H9 (cell line): ENCODE measurements around the gene PRTFDC1. TPM values are rescaled to one million over a fixed set of nuclear protein-coding genes. Genes with fewer than 3 reads are reported as not detected.

ENCODE experiments used
- DNase-seq: peaks from one replicate; pipeline ENCODE4 v3.0.0-alpha.2; 2017
- H2AFZ ChIP-seq: one replicate; pipeline ENCODE4 v1.6.1; 2013; ENCODE audit warnings: mild to moderate bottlenecking, low read length, control low read depth, moderate library complexity
- H2AK5ac ChIP-seq: 2 replicates; pipeline ENCODE4 v1.6.1; 2013; ENCODE audit warnings: low read length, control low read depth, mixed read lengths; ENCODE audit not compliant: insufficient read length
- H2BK120ac ChIP-seq: one replicate; pipeline ENCODE4 v1.6.1; 2013; ENCODE audit warnings: low read depth, mild to moderate bottlenecking, low read length, control low read depth, inconsistent platforms; ENCODE audit not compliant: poor library complexity, severe bottlenecking
- H2BK12ac ChIP-seq: 2 replicates; pipeline ENCODE4 v1.6.1; 2013; ENCODE audit warnings: low read length, control low read depth, mixed read lengths, low read depth; ENCODE audit not compliant: insufficient read length
- H2BK15ac ChIP-seq: 2 replicates; pipeline ENCODE4 v1.6.1; 2013; ENCODE audit warnings: low read depth, low read length, control low read depth
- H2BK20ac ChIP-seq: one replicate; pipeline ENCODE4 v1.6.1; 2013; ENCODE audit warnings: low read depth, mild to moderate bottlenecking, low read length, control low read depth, inconsistent platforms; ENCODE audit not compliant: poor library complexity, severe bottlenecking
- H2BK5ac ChIP-seq: 2 replicates; pipeline ENCODE4 v1.6.1; 2013; ENCODE audit warnings: low read length, control low read depth, mixed read lengths; ENCODE audit not compliant: insufficient read length
- H3K14ac ChIP-seq: 2 replicates; pipeline ENCODE4 v1.6.1; 2013; ENCODE audit warnings: low read length, control low read depth; ENCODE audit not compliant: insufficient read depth
- H3K18ac ChIP-seq: 2 replicates; pipeline ENCODE4 v1.6.1; 2013; ENCODE audit warnings: low read depth, mild to moderate bottlenecking, mixed read lengths, low read length, control low read depth; ENCODE audit not compliant: insufficient read length
- H3K23ac ChIP-seq: 2 replicates; pipeline ENCODE4 v1.6.1; 2013; ENCODE audit warnings: low read length, control low read depth, mixed read lengths, low read depth; ENCODE audit not compliant: insufficient read length
- H3K23me2 ChIP-seq: 2 replicates; pipeline ENCODE4 v1.6.1; 2013; ENCODE audit warnings: low read depth, mild to moderate bottlenecking, mixed read lengths, low read length, control low read depth; ENCODE audit not compliant: insufficient read length, poor library complexity, severe bottlenecking
- H3K27ac ChIP-seq: 2 replicates; pipeline ENCODE4 v1.5.1; 2013; ENCODE audit warnings: low read length, control low read depth, mixed read lengths, low read depth; ENCODE audit not compliant: insufficient read length
- H3K27me3 ChIP-seq: 2 replicates; pipeline ENCODE4 v1.6.1; 2013; ENCODE audit warnings: low read length, control low read depth, inconsistent platforms; ENCODE audit not compliant: insufficient read depth
- H3K4ac ChIP-seq: 2 replicates; pipeline ENCODE4 v1.6.1; 2013; ENCODE audit warnings: low read depth, mild to moderate bottlenecking, control low read depth, inconsistent platforms, low read length, moderate library complexity
- H3K4me1 ChIP-seq: 2 replicates; pipeline ENCODE4 v1.6.1; 2013; ENCODE audit warnings: low read length, control low read depth, inconsistent platforms; ENCODE audit not compliant: insufficient read depth
- H3K4me2 ChIP-seq: 2 replicates; pipeline ENCODE4 v1.6.1; 2013; ENCODE audit warnings: low read length, control low read depth, mixed read lengths; ENCODE audit not compliant: insufficient read length, insufficient read depth
- H3K56ac ChIP-seq: 2 replicates; pipeline ENCODE4 v1.6.1; 2013; ENCODE audit warnings: low read depth, mild to moderate bottlenecking, mixed read lengths, low read length, control low read depth; ENCODE audit not compliant: insufficient read length
- H3K79me1 ChIP-seq: 2 replicates; pipeline ENCODE4 v1.6.1; 2013; ENCODE audit warnings: low read depth, mild to moderate bottlenecking, moderate library complexity, low read length, control low read depth, inconsistent platforms; ENCODE audit not compliant: insufficient read depth, poor library complexity, severe bottlenecking
- H3K79me2 ChIP-seq: 2 replicates; pipeline ENCODE4 v1.6.1; 2013; ENCODE audit warnings: low read length, control low read depth, inconsistent platforms; ENCODE audit not compliant: insufficient read depth
- H3K9ac ChIP-seq: 2 replicates; pipeline ENCODE4 v1.6.1; 2013; ENCODE audit warnings: low read length, control low read depth, mixed read lengths; ENCODE audit not compliant: insufficient read length; ENCODE audit errors: extremely low read depth
- H3K9me3 ChIP-seq: one replicate; pipeline ENCODE4 v1.6.1; 2013; ENCODE audit warnings: low read depth, low read length, inconsistent platforms; ENCODE audit not compliant: control insufficient read depth
- H3T11ph ChIP-seq: one replicate; pipeline ENCODE4 v1.6.1; 2013; ENCODE audit warnings: mild to moderate bottlenecking, low read length, control low read depth, inconsistent platforms
- H4K20me1 ChIP-seq: one replicate; pipeline ENCODE4 v1.6.1; 2013; ENCODE audit not compliant: control insufficient read depth, insufficient read length, insufficient read depth
- H4K5ac ChIP-seq: 2 replicates; pipeline ENCODE4 v1.6.1; 2013; ENCODE audit warnings: low read depth, mild to moderate bottlenecking, mixed read lengths, low read length, control low read depth; ENCODE audit not compliant: insufficient read length
- H4K8ac ChIP-seq: replicated peaks from 2 replicates; pipeline ENCODE4 v1.6.1; 2013; ENCODE audit warnings: low read length, control low read depth, mixed read lengths, low read depth; ENCODE audit not compliant: insufficient read length
- H4K91ac ChIP-seq: 2 replicates; pipeline ENCODE4 v1.6.1; 2013; ENCODE audit warnings: low read depth, mild to moderate bottlenecking, moderate library complexity, mixed read lengths, low read length, control low read depth; ENCODE audit not compliant: insufficient read length
- H3K27ac Mint-ChIP-seq, 3 experiments: 2 replicates in 2 of 3; 3 replicates in 1 of 3; pipeline ENCODE4 v1.8.0; 2020 to 2021; ENCODE audit warnings: mixed read lengths in 3 of 3, mild to moderate bottlenecking in 1 of 3, moderate library complexity in 1 of 3
- H3K27me3 Mint-ChIP-seq: 2 replicates; pipeline ENCODE4 v1.8.0; 2021; ENCODE audit warnings: low read depth, mild to moderate bottlenecking, moderate library complexity, mixed read lengths
- H3K36me3 Mint-ChIP-seq, 3 experiments: 2 replicates in 2 of 3; 3 replicates in 1 of 3; pipeline ENCODE4 v1.8.0; 2020 to 2021; ENCODE audit warnings: low read depth in 3 of 3, mixed read lengths in 3 of 3; ENCODE audit not compliant: insufficient read depth in 1 of 3
- H3K4me1 Mint-ChIP-seq, 2 experiments: 2 replicates each; pipeline ENCODE4 v1.8.0; 2020; ENCODE audit warnings: mixed read lengths in 2 of 2
- H3K4me3 Mint-ChIP-seq, 2 experiments: 2 replicates in 1 of 2; 3 replicates in 1 of 2; pipeline ENCODE4 v1.8.0; 2020 to 2021; ENCODE audit warnings: mild to moderate bottlenecking in 2 of 2, mixed read lengths in 2 of 2, moderate library complexity in 1 of 2
- H3K9me3 Mint-ChIP-seq, 2 experiments: 2 replicates in 1 of 2; 3 replicates in 1 of 2; pipeline ENCODE4 v1.8.0; 2020; ENCODE audit warnings: mild to moderate bottlenecking in 2 of 2, mixed read lengths in 2 of 2, moderate library complexity in 1 of 2
- WGBS: extraction: QIAGEN DNeasy Blood & Tissue Kit; methylation state at CpG from one replicate; pipeline ENCODE4 v1.1.7; 2013; ENCODE audit warnings: missing lambda C conversion rate, low lambda C conversion rate, mixed read lengths; ENCODE audit not compliant: insufficient read length; ENCODE audit errors: extremely low coverage; 5-methylcytosine and 5-hydroxymethylcytosine counted together
- total RNA-seq: library from RNA; stranded (reverse); gene quantifications from 2 replicates; pipeline ENCODE4 v1.2.1, GENCODE V29; 2021
- TF ChIP-seq, protein P1 (sequence below): fragments of 200-600 bp; sonication (generic); conservative IDR thresholded peaks from 3 replicates; pipeline ENCODE4 v1.8.0; 2021; ENCODE audit warnings: antibody characterized with exemption, mild to moderate bottlenecking

The PRTFDC1 gene
- total RNA-seq, 1 experiment from 2014 or later: 7.5 TPM

GRCh38 chr10:24928163-24928562, 24.2 kb downstream of the PRTFDC1 start:
- TF ChIP-seq, protein P1, sequence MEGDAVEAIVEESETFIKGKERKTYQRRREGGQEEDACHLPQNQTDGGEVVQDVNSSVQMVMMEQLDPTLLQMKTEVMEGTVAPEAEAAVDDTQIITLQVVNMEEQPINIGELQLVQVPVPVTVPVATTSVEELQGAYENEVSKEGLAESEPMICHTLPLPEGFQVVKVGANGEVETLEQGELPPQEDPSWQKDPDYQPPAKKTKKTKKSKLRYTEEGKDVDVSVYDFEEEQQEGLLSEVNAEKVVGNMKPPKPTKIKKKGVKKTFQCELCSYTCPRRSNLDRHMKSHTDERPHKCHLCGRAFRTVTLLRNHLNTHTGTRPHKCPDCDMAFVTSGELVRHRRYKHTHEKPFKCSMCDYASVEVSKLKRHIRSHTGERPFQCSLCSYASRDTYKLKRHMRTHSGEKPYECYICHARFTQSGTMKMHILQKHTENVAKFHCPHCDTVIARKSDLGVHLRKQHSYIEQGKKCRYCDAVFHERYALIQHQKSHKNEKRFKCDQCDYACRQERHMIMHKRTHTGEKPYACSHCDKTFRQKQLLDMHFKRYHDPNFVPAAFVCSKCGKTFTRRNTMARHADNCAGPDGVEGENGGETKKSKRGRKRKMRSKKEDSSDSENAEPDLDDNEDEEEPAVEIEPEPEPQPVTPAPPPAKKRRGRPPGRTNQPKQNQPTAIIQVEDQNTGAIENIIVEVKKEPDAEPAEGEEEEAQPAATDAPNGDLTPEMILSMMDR: no peak
- no peak overlapping the region for H2BK12ac ChIP-seq
- no peaks in the 10 kb centered on the region for H3K79me2 ChIP-seq
- Mint-ChIP-seq H3K27me3 (no peaks in the 10 kb centered on the region), H3K36me3 (peaks cover 10 to 27% (median 18%) of the 10 kb centered on the region in 3 experiments), H3K4me1 (0 out of 4 replicates have a peak, but pooled peaks cover 0 to 4% of the 10 kb centered on the region in 2 experiments), H3K27ac (no peak overlapping the region), H3K9me3 (peaks cover 15 to 21% of the 10 kb centered on the region in 2 experiments), H3K4me3 (no peak overlapping the region)
- no peak overlapping the region for H3K18ac ChIP-seq
- no peaks in the 10 kb centered on the region for H3K79me1 ChIP-seq
- H3K14ac ChIP-seq: no peak overlapping the region
- no peak overlapping the region for H3K27ac ChIP-seq
- no peak overlapping the region for H3K4me2 ChIP-seq
- H4K91ac ChIP-seq: no peak overlapping the region
- no peak overlapping the region for H2BK120ac ChIP-seq
- H4K20me1 ChIP-seq: no peaks in the 10 kb centered on the region
- no peak overlapping the region for H2BK5ac ChIP-seq
- no peaks in the 10 kb centered on the region for H3K9me3 ChIP-seq
- H2AK5ac ChIP-seq: no peak overlapping the region
- H3K4ac ChIP-seq: no peak overlapping the region
- no peak overlapping the region for H2BK15ac ChIP-seq
- WGBS: no CpG with 5 or more reads among the region's 3 CpGs
- no peak overlapping the region for H2AFZ ChIP-seq
- H3K27me3 ChIP-seq: no peaks in the 10 kb centered on the region
- H4K8ac ChIP-seq: no peak overlapping the region
- no peak overlapping the region for H3K9ac ChIP-seq
- no peak overlapping the region for H3K56ac ChIP-seq
- H3T11ph ChIP-seq: no peak overlapping the region
- no peaks in the 10 kb centered on the region for H3K23me2 ChIP-seq
- H3K4me1 ChIP-seq: no peaks in the 10 kb centered on the region
- no peak overlapping the region for H2BK20ac ChIP-seq
- H3K23ac ChIP-seq: no peak overlapping the region
- H4K5ac ChIP-seq: no peak overlapping the region
- no peak for DNase-seq
